ENCODE measurements around the gene MIA2.

- TF ChIP-seq POLR2A (IDR thresholded peaks at IDR 0.05; ENCODE audit: low read depth, low read length) (no peak), TAF1 (IDR thresholded peaks at IDR 0.05; ENCODE audit: borderline replicate concordance, low read depth, low read length) (no peak)
Observed at GRCh38 chr14:39383741-39384140, 150.0 kb downstream of the MIA2 start.

Measured in GM12892 (cell line).